ENCODE results near the gene STON2. TPM values are rescaled to one million over a fixed set of nuclear protein-coding genes. Genes with fewer than 3 reads are reported as not detected.
A peak's percentile ranks its signal among the peaks of the same experiment; 100 is the strongest.

STON2 gene
- total and polyA plus RNA-seq, 2 of the 13 experiments (the other 11 are each of a cell fraction or from before 2014, with no cell fraction given) = 2.1 to 11.0 TPM

- TF ChIP-seq, protein P1, sequence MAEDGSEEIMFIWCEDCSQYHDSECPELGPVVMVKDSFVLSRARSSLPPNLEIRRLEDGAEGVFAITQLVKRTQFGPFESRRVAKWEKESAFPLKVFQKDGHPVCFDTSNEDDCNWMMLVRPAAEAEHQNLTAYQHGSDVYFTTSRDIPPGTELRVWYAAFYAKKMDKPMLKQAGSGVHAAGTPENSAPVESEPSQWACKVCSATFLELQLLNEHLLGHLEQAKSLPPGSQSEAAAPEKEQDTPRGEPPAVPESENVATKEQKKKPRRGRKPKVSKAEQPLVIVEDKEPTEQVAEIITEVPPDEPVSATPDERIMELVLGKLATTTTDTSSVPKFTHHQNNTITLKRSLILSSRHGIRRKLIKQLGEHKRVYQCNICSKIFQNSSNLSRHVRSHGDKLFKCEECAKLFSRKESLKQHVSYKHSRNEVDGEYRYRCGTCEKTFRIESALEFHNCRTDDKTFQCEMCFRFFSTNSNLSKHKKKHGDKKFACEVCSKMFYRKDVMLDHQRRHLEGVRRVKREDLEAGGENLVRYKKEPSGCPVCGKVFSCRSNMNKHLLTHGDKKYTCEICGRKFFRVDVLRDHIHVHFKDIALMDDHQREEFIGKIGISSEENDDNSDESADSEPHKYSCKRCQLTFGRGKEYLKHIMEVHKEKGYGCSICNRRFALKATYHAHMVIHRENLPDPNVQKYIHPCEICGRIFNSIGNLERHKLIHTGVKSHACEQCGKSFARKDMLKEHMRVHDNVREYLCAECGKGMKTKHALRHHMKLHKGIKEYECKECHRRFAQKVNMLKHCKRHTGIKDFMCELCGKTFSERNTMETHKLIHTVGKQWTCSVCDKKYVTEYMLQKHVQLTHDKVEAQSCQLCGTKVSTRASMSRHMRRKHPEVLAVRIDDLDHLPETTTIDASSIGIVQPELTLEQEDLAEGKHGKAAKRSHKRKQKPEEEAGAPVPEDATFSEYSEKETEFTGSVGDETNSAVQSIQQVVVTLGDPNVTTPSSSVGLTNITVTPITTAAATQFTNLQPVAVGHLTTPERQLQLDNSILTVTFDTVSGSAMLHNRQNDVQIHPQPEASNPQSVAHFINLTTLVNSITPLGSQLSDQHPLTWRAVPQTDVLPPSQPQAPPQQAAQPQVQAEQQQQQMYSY (CRISPR knock-in tag; IDR thresholded peaks at IDR 0.05) = 0 out of 2 replicates have a peak, but pooled peaks have one; percentile 47
- TF ChIP-seq, protein P2, sequence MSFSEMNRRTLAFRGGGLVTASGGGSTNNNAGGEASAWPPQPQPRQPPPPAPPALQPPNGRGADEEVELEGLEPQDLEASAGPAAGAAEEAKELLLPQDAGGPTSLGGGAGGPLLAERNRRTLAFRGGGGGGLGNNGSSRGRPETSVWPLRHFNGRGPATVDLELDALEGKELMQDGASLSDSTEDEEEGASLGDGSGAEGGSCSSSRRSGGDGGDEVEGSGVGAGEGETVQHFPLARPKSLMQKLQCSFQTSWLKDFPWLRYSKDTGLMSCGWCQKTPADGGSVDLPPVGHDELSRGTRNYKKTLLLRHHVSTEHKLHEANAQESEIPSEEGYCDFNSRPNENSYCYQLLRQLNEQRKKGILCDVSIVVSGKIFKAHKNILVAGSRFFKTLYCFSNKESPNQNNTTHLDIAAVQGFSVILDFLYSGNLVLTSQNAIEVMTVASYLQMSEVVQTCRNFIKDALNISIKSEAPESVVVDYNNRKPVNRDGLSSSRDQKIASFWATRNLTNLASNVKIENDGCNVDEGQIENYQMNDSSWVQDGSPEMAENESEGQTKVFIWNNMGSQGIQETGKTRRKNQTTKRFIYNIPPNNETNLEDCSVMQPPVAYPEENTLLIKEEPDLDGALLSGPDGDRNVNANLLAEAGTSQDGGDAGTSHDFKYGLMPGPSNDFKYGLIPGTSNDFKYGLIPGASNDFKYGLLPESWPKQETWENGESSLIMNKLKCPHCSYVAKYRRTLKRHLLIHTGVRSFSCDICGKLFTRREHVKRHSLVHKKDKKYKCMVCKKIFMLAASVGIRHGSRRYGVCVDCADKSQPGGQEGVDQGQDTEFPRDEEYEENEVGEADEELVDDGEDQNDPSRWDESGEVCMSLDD (CRISPR knock-in tag; IDR thresholded peaks at IDR 0.05; ENCODE audit: borderline replicate concordance) = no peak
- TF ChIP-seq ZNF44 (CRISPR knock-in tag; IDR thresholded peaks at IDR 0.05) (peak; percentile 83; the same call in 1 of the 2 replicates), MYC (CRISPR knock-in tag; IDR thresholded peaks at IDR 0.05; ENCODE audit: borderline replicate concordance) (peak; percentile 86), ZNF776 (CRISPR knock-in tag; IDR thresholded peaks at IDR 0.05) (peak; percentile 73), WIZ (CRISPR knock-in tag; IDR thresholded peaks at IDR 0.05) (peak; percentile 33; the same call in 1 of the 2 replicates), MATR3 (CRISPR knock-in tag; IDR thresholded peaks at IDR 0.05) (no peak), ZNF672 (CRISPR knock-in tag; IDR thresholded peaks at IDR 0.05) (no peak), IRF9 (CRISPR knock-in tag; IDR thresholded peaks at IDR 0.05; ENCODE audit: borderline replicate concordance) (peak; percentile 93), ZFP37 (CRISPR knock-in tag; IDR thresholded peaks at IDR 0.05; ENCODE audit: borderline replicate concordance) (0 out of 2 replicates have a peak, but pooled peaks have one; percentile 31), SATB2 (CRISPR knock-in tag; IDR thresholded peaks at IDR 0.05) (peak; percentile 92), KIAA2018 (CRISPR knock-in tag; IDR thresholded peaks at IDR 0.05; ENCODE audit: borderline replicate concordance) (peak; percentile 74; the same call in 1 of the 2 replicates)
Measured at GRCh38 chr14:81220830-81221578, 179.1 kb downstream of the STON2 start, which contains the start of gene GTF2A1 (continued).
